Measurements from ENCODE around the gene DMBX1. TPM values are rescaled to one million over a fixed set of nuclear protein-coding genes. Genes with fewer than 3 reads are reported as not detected.
A peak's percentile ranks its signal among the peaks of the same experiment; 100 is the strongest.

The DMBX1 gene
- not detected for total RNA-seq
- long read RNA-seq, donor 1: 0 reads
- long read RNA-seq, donor 2: 0 reads

GRCh38 chr1:46489638-46490405, at the start of gene DMBX1:
DMBX1 (plus strand) TSS chr1:46489836; CDS start chr1:46507011, 17,175 bp downstream.
- Histone ChIP-seq H3K4me1 (ENCODE audit: low read depth) (peaks cover 11% of the 10 kb centered on the region), H3K36me3 (ENCODE audit: low read depth) (no peaks in the 10 kb centered on the region), H3K9me3 (no peaks in the 10 kb centered on the region), H3K4me3 (no peak within 1 kb of the TSS)
- DNase-seq (peak in 2 of 3 donors; percentile 68 to 78), ATAC-seq (peak; percentile 86)
- TF ChIP-seq, protein P1, sequence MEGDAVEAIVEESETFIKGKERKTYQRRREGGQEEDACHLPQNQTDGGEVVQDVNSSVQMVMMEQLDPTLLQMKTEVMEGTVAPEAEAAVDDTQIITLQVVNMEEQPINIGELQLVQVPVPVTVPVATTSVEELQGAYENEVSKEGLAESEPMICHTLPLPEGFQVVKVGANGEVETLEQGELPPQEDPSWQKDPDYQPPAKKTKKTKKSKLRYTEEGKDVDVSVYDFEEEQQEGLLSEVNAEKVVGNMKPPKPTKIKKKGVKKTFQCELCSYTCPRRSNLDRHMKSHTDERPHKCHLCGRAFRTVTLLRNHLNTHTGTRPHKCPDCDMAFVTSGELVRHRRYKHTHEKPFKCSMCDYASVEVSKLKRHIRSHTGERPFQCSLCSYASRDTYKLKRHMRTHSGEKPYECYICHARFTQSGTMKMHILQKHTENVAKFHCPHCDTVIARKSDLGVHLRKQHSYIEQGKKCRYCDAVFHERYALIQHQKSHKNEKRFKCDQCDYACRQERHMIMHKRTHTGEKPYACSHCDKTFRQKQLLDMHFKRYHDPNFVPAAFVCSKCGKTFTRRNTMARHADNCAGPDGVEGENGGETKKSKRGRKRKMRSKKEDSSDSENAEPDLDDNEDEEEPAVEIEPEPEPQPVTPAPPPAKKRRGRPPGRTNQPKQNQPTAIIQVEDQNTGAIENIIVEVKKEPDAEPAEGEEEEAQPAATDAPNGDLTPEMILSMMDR (IDR thresholded peaks at IDR 0.05): no peak
- intact Hi-C loops (cut with DNase I, micrococcal nuclease): no loop called here

GRCh38 chr1:46440478-46440877, 49.2 kb upstream of the DMBX1 start:
- Histone ChIP-seq H3K4me1 (ENCODE audit: low read depth) (no peaks in the 10 kb centered on the region), H3K9me3 (no peaks in the 10 kb centered on the region), H3K4me3 (no peak overlapping the region), H3K36me3 (ENCODE audit: low read depth) (no peaks in the 10 kb centered on the region)
- TF ChIP-seq, protein P1 (IDR thresholded peaks at IDR 0.05): no peak
- ATAC-seq (no peak), DNase-seq (no peak)
- intact Hi-C loops (cut with DNase I, micrococcal nuclease): no loop called here

DNA sequence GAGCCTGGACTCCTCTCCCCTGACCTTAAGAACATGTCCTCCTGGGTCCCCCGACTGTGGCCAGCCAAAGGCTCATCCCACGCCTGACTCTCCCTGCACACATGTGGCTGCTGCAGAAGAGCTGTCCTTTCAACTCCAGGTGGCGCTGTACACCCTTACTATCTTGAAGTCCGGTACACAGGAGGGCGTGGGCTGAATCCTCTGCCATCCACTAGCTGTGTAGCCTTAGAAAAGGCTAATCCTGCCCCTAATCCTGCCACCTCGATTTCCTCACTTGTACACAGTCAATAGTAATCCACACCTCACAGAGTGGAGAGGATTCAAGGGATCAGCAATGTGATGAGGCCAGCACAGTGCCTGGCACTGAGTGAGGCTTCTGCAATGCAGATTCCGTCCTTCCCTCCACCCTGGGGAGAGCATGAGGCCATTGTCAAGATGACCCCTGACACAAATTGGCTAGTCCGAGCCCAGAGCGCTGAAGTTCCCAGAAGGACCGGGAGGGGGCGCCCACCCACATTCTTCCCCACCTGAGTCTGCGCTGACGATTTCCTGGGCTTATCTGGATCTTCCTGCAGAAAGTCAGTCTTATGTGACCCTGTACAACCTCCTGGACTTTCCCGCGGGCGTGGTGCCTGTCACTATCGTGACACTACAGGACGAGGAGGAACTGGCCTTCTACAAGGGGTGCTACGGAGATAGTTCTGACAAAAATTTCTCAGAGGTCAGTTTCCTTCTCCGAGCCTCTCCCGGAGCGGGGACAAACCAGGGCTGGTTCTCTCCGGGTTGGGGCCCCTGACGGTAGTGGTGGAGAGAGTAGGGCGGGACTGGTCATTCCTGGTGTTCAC, 47.1 kb upstream of the DMBX1 start:
- intact Hi-C loops (cut with DNase I, micrococcal nuclease): no loop called here
- H3K4me1 ChIP-seq (ENCODE audit: low read depth): peaks cover 6% of the 10 kb centered on the region
- DNase-seq (peak; percentile 80 to 91 (median 86)), ATAC-seq (peak; percentile 91)
- no peaks in the 10 kb centered on the region for H3K9me3 ChIP-seq
- TF ChIP-seq, protein P1 (IDR thresholded peaks at IDR 0.05): peak; percentile 95
- H3K36me3 ChIP-seq (ENCODE audit: low read depth): no peaks in the 10 kb centered on the region
- no peak overlapping the region for H3K4me3 ChIP-seq

GRCh38 chr1:46444466-46444865, 45.2 kb upstream of the DMBX1 start:
- ATAC-seq: no peak
- Histone ChIP-seq H3K4me3 (no peak overlapping the region), H3K36me3 (ENCODE audit: low read depth) (no peaks in the 10 kb centered on the region), H3K4me1 (ENCODE audit: low read depth) (peaks cover 11% of the 10 kb centered on the region), H3K9me3 (no peaks in the 10 kb centered on the region)
- TF ChIP-seq, protein P1 (IDR thresholded peaks at IDR 0.05): no peak
- DNase-seq: no peak
- intact Hi-C loops (cut with DNase I, micrococcal nuclease): no loop called here

- H3K9me3 ChIP-seq: no peaks in the 10 kb centered on the region
- DNase-seq (no peak), ATAC-seq (no peak)
- TF ChIP-seq, protein P1 (IDR thresholded peaks at IDR 0.05): no peak
- intact Hi-C loops (cut with DNase I, micrococcal nuclease): loop anchor here (5.0 kb wide), 1 partner anchor 81 kb away; no protein-coding TSS in a partner anchor
- no peak overlapping the region for H3K4me3 ChIP-seq
- peaks cover 11% of the 10 kb centered on the region for H3K4me1 ChIP-seq (ENCODE audit: low read depth)
- H3K36me3 ChIP-seq (ENCODE audit: low read depth): no peaks in the 10 kb centered on the region
Observed at GRCh38 chr1:46445773-46446256, 43.8 kb upstream of the DMBX1 start.

Data from mucosa of descending colon (tissue), 3 donors.